H1 (cell line): ENCODE measurements around the gene COL1A1. TPM values are rescaled to one million over a fixed set of nuclear protein-coding genes. Genes with fewer than 3 reads are reported as not detected.

ENCODE experiments used
- CTCF ChIA-PET: fragments of 300-600 bp; sonication (Branson Sonifier 250); formaldehyde crosslinking; loops from one replicate; lab custom pipeline; 2021; ENCODE audit not compliant: partially characterized antibody; lab: Charles Lee
- POLR2A ChIA-PET: fragments of 300-600 bp; sonication (Branson Sonifier 250); formaldehyde crosslinking; loops from one replicate; lab custom pipeline; 2021; ENCODE audit warnings: inconsistent platforms; ENCODE audit not compliant: partially characterized antibody; lab: Charles Lee
- DNase-seq, 2 experiments: peaks; one replicate each; pipeline versions ENCODE4 v3.0.0 to v3.0.0-alpha.2; 2010 to 2022; ENCODE audit warnings: low spot score in 2 of 2, low read depth in 1 of 2, mixed read lengths in 1 of 2
- FAIRE-seq: peaks from 2 replicates; lab custom pipeline; 2011; peaks lifted over from hg19 to GRCh38; lab: Jason Lieb, UNC
- H2AFZ ChIP-seq: 2 replicates; pipeline ENCODE4 v1.8.1; 2012; ENCODE audit warnings: low read length, inconsistent platforms
- H2AK5ac ChIP-seq: 2 replicates; pipeline ENCODE4 v1.6.1; 2013; ENCODE audit warnings: low read depth, low read length
- H2BK120ac ChIP-seq: replicated peaks from 2 replicates; pipeline ENCODE3; 2013; ENCODE audit warnings: low read depth, low read length, inconsistent platforms
- H2BK12ac ChIP-seq: 2 replicates; pipeline ENCODE4 v1.6.1; 2013; ENCODE audit warnings: low read depth, low read length
- H2BK15ac ChIP-seq: 2 replicates; pipeline ENCODE4 v1.6.1; 2013; ENCODE audit warnings: low read length
- H2BK20ac ChIP-seq: 2 replicates; pipeline ENCODE4 v1.6.1; 2013; ENCODE audit warnings: low read length
- H2BK5ac ChIP-seq: 2 replicates; pipeline ENCODE4 v1.6.1; 2013; ENCODE audit warnings: low read depth, low read length
- H3K14ac ChIP-seq: 2 replicates; pipeline ENCODE4 v1.6.1; 2013; ENCODE audit warnings: inconsistent platforms; ENCODE audit not compliant: insufficient read length
- H3K18ac ChIP-seq: 2 replicates; pipeline ENCODE4 v1.6.1; 2013; ENCODE audit warnings: low read length; ENCODE audit errors: extremely low read depth
- H3K23ac ChIP-seq: 2 replicates; pipeline ENCODE4 v1.6.1; 2013; ENCODE audit warnings: inconsistent platforms; ENCODE audit not compliant: insufficient read length
- H3K23me2 ChIP-seq: 2 replicates; pipeline ENCODE4 v1.6.1; 2013; ENCODE audit warnings: low read depth, low read length
- H3K27ac ChIP-seq: 2 replicates; pipeline ENCODE4 v1.6.1; 2011; ENCODE audit warnings: low read depth, low read length, inconsistent platforms
- H3K27me3 ChIP-seq, 4 experiments: replicated peaks in 1 of 4; 1 replicate in 1 of 4; 2 replicates in 3 of 4; pipeline versions ENCODE4 v1.6.1 to v1.8.1; 2011 to 2013; ENCODE audit warnings: low read length in 3 of 4, mild to moderate bottlenecking in 3 of 4, inconsistent platforms in 2 of 4, mixed read lengths in 2 of 4, moderate library complexity in 1 of 4; ENCODE audit not compliant: control insufficient read depth in 3 of 4, insufficient read depth in 3 of 4; ENCODE audit errors: extremely low read depth in 1 of 4
- H3K36me3 ChIP-seq, 4 experiments: 2 replicates each; pipeline versions ENCODE4 v1.6.1 to v1.8.1; 2011 to 2013; ENCODE audit warnings: mild to moderate bottlenecking in 4 of 4, low read length in 3 of 4, moderate library complexity in 2 of 4, control low read depth in 1 of 4, inconsistent platforms in 1 of 4; ENCODE audit not compliant: insufficient read depth in 4 of 4, control insufficient read depth in 2 of 4
- H3K4ac ChIP-seq: replicated peaks from 2 replicates; pipeline ENCODE3; 2013; ENCODE audit warnings: low read length, low read depth, mixed read lengths, inconsistent platforms; ENCODE audit not compliant: insufficient read length
- H3K4me1 ChIP-seq, 4 experiments: replicated peaks in 1 of 4; 1 replicate in 1 of 4; 2 replicates in 3 of 4; pipeline versions ENCODE4 v1.6.1 to v1.8.1; 2011 to 2013; ENCODE audit warnings: low read length in 3 of 4, inconsistent platforms in 2 of 4, mixed read lengths in 1 of 4; ENCODE audit not compliant: insufficient read depth in 4 of 4, control insufficient read depth in 3 of 4
- H3K4me2 ChIP-seq, 2 experiments: 2 replicates each; pipeline versions ENCODE4 v1.6.1 to v1.8.1; 2011 to 2013; ENCODE audit warnings: low read depth in 2 of 2, low read length in 2 of 2, control low read depth in 1 of 2, inconsistent platforms in 1 of 2, mild to moderate bottlenecking in 1 of 2; ENCODE audit not compliant: insufficient read depth in 1 of 2
- H3K4me3 ChIP-seq, 4 experiments: fragments of 200-600, 300-600 bp in 1 of 4; sonication (generic), shearing (Covaris generic), sonication (Bioruptor Twin) in 1 of 4; 2 replicates each; pipeline versions ENCODE4 v1.5.1 to v1.8.1; 2011 to 2016; ENCODE audit warnings: low read length in 4 of 4, low read depth in 3 of 4, control low read depth in 2 of 4, inconsistent platforms in 2 of 4, mild to moderate bottlenecking in 2 of 4, mixed read lengths in 1 of 4, moderate library complexity in 1 of 4; ENCODE audit not compliant: insufficient read depth in 2 of 4; ENCODE audit errors: extremely low read depth in 1 of 4
- H3K56ac ChIP-seq: replicated peaks from 2 replicates; pipeline ENCODE3; 2013; ENCODE audit warnings: low read depth, mild to moderate bottlenecking, mixed read lengths, low read length, inconsistent platforms; ENCODE audit not compliant: insufficient read length
- H3K79me1 ChIP-seq: 2 replicates; pipeline ENCODE4 v1.6.1; 2013; ENCODE audit warnings: low read depth, low read length, control low read depth
- H3K79me2 ChIP-seq, 2 experiments: 2 replicates each; pipeline versions ENCODE4 v1.6.1 to v1.8.1; 2012 to 2013; ENCODE audit warnings: low read length in 2 of 2, mild to moderate bottlenecking in 2 of 2, inconsistent platforms in 1 of 2; ENCODE audit not compliant: insufficient read depth in 2 of 2, control insufficient read depth in 1 of 2
- H3K9ac ChIP-seq, 4 experiments: replicated peaks in 1 of 4; 1 replicate in 1 of 4; 2 replicates in 3 of 4; pipeline versions ENCODE4 v1.6.1 to v1.8.1; 2011 to 2013; ENCODE audit warnings: low read depth in 3 of 4, low read length in 3 of 4, control low read depth in 2 of 4, mild to moderate bottlenecking in 2 of 4, moderate library complexity in 2 of 4, inconsistent platforms in 1 of 4; ENCODE audit errors: extremely low read depth in 1 of 4
- H3K9me3 ChIP-seq, 2 experiments: 2 replicates each; pipeline versions ENCODE4 v1.6.1 to v1.8.1; 2012 to 2013; ENCODE audit warnings: mild to moderate bottlenecking in 2 of 2, moderate library complexity in 2 of 2, control low read depth in 1 of 2, inconsistent platforms in 1 of 2, low read depth in 1 of 2, low read length in 1 of 2, mixed read lengths in 1 of 2; ENCODE audit not compliant: insufficient read depth in 2 of 2
- H4K20me1 ChIP-seq, 2 experiments: replicated peaks in 1 of 2; 2 replicates each; pipeline versions ENCODE3 to v1.8.1; 2011 to 2013; ENCODE audit warnings: inconsistent platforms in 2 of 2, low read length in 2 of 2, mild to moderate bottlenecking in 1 of 2; ENCODE audit not compliant: insufficient read depth in 2 of 2, control insufficient read depth in 1 of 2
- H4K5ac ChIP-seq: 2 replicates; pipeline ENCODE4 v1.6.1; 2013; ENCODE audit warnings: low read length, low read depth, mixed read lengths, inconsistent platforms; ENCODE audit not compliant: insufficient read length
- H4K8ac ChIP-seq: 2 replicates; pipeline ENCODE4 v1.8.0; 2013; ENCODE audit warnings: mild to moderate bottlenecking, moderate library complexity, low read length, inconsistent platforms; ENCODE audit not compliant: insufficient read depth; ENCODE audit errors: extremely low read depth
- H4K91ac ChIP-seq: replicated peaks from 2 replicates; pipeline ENCODE3; 2013; ENCODE audit warnings: low read length, mixed read lengths, inconsistent platforms; ENCODE audit not compliant: insufficient read length
- ATF2 ChIP-seq: IDR thresholded peaks from 2 replicates; pipeline ENCODE4 v1.6.1; 2012; ENCODE audit warnings: low read length, inconsistent platforms
- CHD1 ChIP-seq: IDR thresholded peaks from 2 replicates; pipeline ENCODE4 v1.6.1; 2012; ENCODE audit warnings: low read depth, low read length, improper control_type of control experiment
- CREB1 ChIP-seq: IDR thresholded peaks from 2 replicates; pipeline ENCODE4 v1.6.1; 2012; ENCODE audit warnings: inconsistent platforms
- EP300 ChIP-seq, 2 experiments: IDR thresholded peaks; 1 replicate in 1 of 2; 2 replicates in 1 of 2; pipeline ENCODE4 v1.6.1; 2011 to 2012; ENCODE audit warnings: low read depth in 2 of 2, low read length in 2 of 2, mild to moderate bottlenecking in 2 of 2, borderline replicate concordance in 1 of 2, inconsistent platforms in 1 of 2, moderate library complexity in 1 of 2
- RNF2 ChIP-seq: fragments of 200-900, 300-1000 bp; sonication (generic); IDR thresholded peaks from 2 replicates; pipeline ENCODE4 v1.7.1; 2016; ENCODE audit warnings: borderline replicate concordance, low read depth, mild to moderate bottlenecking, antibody characterized with exemption, low read length; ENCODE audit not compliant: poor library complexity, severe bottlenecking; ENCODE audit errors: missing control alignments
- WGBS, 2 experiments: shearing (Covaris generic) in 1 of 2; methylation state at CpG; one replicate each; pipeline versions ENCODE4 v1.1.6 to v1.1.7; 2013 to 2015; ENCODE audit warnings: low lambda C conversion rate in 2 of 2, mixed read lengths in 2 of 2, inconsistent platforms in 1 of 2, low coverage in 1 of 2, missing lambda C conversion rate in 1 of 2; ENCODE audit not compliant: insufficient replicate concordance in 2 of 2, insufficient coverage in 1 of 2, insufficient read length in 1 of 2; ENCODE audit errors: extremely low coverage in 1 of 2, missing lambda C conversion rate in 1 of 2; 5-methylcytosine and 5-hydroxymethylcytosine counted together
- polyA plus RNA-seq, 7 experiments: library from polyadenylated mRNA; depleted of rRNA in 3 of 7; stranded (reverse) in 5 of 7; unstranded in 2 of 7; fragments of >200 nt in 5 of 7; fragments of 200-250 nt in 2 of 7; gene quantifications; 1 replicate in 5 of 7; 2 replicates in 1 of 7; 4 replicates in 1 of 7; pipeline versions ENCODE4 v1.2.1 to v1.2.3, GENCODE V29; 2011 to 2013; ENCODE audit warnings: missing spikeins in 2 of 7, mixed read lengths in 2 of 7
- total RNA-seq: library from RNA; stranded (reverse); fragmentation: NEBNext Ultra II Directional; extraction: Animal tissue kit (Norgen Biotek cat#: 25700); gene quantifications from 2 replicates; pipeline ENCODE4 v1.2.1, GENCODE V29; 2021

The COL1A1 gene
- total and polyA plus RNA-seq, 2 of the 8 experiments (the other 6 are each of a cell fraction or from before 2014, with no cell fraction given) = 14.1 to 80.4 TPM

- Histone ChIP-seq H2BK12ac (peak overlapping the region; percentile 29; the same call in 1 of the 2 replicates), H3K27ac (no peak overlapping the region), H2AK5ac (no peak overlapping the region), H2BK15ac (no peak overlapping the region), H2BK120ac (no peak overlapping the region), H3K4me2 (no peak overlapping the region), H2BK20ac (0 out of 2 replicates have a peak overlapping the region, but pooled peaks have one; percentile 5), H4K91ac (peak overlapping the region; percentile 58), H4K5ac (no peak overlapping the region), H3K27me3 (no peaks in the 10 kb centered on the region; a peak in 1 of 7 replicates), H4K8ac (no peak overlapping the region), H3K36me3 (no peaks in the 10 kb centered on the region), H3K23me2 (no peaks in the 10 kb centered on the region; the same call in 1 of the 2 replicates), H3K14ac (no peak overlapping the region), H2BK5ac (no peak overlapping the region), H3K9ac (no peak overlapping the region), H3K23ac (no peak overlapping the region), H3K4ac (no peak overlapping the region), H3K18ac (0 out of 2 replicates have a peak overlapping the region, but pooled peaks have one; percentile 6), H3K79me1 (no peaks in the 10 kb centered on the region), H3K56ac (no peak overlapping the region), H3K79me2 (no peaks in the 10 kb centered on the region), H3K4me3 (no peak overlapping the region), H3K9me3 (no peaks in the 10 kb centered on the region), H2AFZ (no peak overlapping the region), H3K4me1 (peaks cover 13 to 36% (median 28%) of the 10 kb centered on the region in 4 experiments), H4K20me1 (no peaks in the 10 kb centered on the region)
- FAIRE-seq (no peak), DNase-seq (no peak)
- POLR2A ChIA-PET = interaction anchor here (0.6 to 1.6 kb wide), 5 partner anchors 13 to 1670 kb away, joined by 3 to 8 read pairs (median 3); partner anchors contain the start of gene COL1A1
- CTCF ChIA-PET = interaction anchor here (0.6 to 24.4 kb wide), 19 partner anchors 8 to 215 kb away, joined by 3 to 1349 read pairs (median 5); partner anchors contain the start of genes COL1A1 and TMEM92
- WGBS, 2 experiments = 74% methylated on average over 9 of the region's 9 CpGs; no CpG with 5 or more reads in 1 of the 2 experiments
- no peak for TF ChIP-seq CREB1
- no peak for TF ChIP-seq EP300 (IDR thresholded peaks at IDR 0.05; ENCODE audit: borderline replicate concordance in 1 of 2, low read depth in 2 of 2, low read length in 2 of 2)
- TF ChIP-seq CHD1 = no peak
- no peak for TF ChIP-seq RNF2
- TF ChIP-seq ATF2 = no peak
These were observed 11.9 kb upstream of the COL1A1 start for GRCh38 chr17:50213026-50214022.
